GM21515 (cell line): ENCODE results near the gene XPNPEP3.
A peak's percentile ranks its signal among the peaks of the same experiment; 100 is the strongest.
"Not testable (repeated sequence)": the region's sequence is repeated elsewhere in the genome, so short reads cannot be mapped to it uniquely, and the experiment has no call there.

Experiments used
- ATAC-seq: cut with Tn5 transposase; IDR thresholded peaks from one replicate; pipeline ENCODE4 v1.9.1; 2021; ENCODE audit not compliant: unreplicated experiment

XPNPEP3 gene

DNA sequence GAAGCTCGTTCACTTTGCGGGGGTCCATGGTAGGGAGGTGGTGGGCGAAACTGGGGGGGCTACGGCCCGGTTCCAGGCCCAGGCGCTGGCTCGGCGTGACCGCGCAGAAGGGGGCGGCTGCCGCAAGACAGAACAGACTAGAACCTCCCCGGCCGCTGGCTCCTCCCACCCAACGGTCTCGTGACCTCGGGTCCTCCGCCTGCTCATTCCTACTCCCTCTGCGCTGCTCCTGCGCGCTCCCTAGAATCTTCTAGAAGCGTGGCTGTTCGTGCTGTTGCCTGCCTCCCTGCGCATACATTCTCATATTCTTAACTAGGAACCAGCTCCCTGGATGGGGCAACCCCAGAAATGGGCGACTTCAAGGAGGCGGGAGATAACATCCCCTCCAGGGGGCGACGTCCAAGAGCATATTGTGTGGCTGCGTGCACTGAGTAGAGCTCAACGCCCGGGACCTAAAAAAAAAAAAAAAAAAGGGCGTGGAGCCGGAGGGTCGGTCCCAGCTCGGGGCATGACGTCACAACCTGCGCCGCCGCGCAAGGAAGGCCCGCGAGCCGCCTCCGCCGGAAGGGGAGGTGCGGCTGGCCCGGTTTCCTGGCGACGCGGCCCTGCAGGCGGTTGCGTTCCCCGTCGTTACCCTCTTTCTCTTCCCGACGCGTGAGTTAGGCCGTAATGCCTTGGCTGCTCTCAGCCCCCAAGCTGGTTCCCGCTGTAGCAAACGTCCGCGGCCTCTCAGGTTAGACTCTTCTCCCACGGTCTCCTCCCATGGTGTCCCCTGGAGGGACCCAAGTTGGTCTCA lies at the start of gene XPNPEP3, which contains the start of gene ST13:
Gene XPNPEP3 (plus strand): TSS at position 636 of the 796 bp plus-strand sequence. CDS start 34 bp downstream, at position 670.
Gene ST13 (minus strand): TSS at position 127 of the 796 bp plus-strand sequence. CDS start 99 bp downstream, at position 28.
- peak; percentile 82 for ATAC-seq

- ATAC-seq, result no peak
Observed at GRCh38 chr22:40808018-40808841, 48.7 kb upstream of the XPNPEP3 start.

GRCh38 chr22:40813912-40814315 lies 43.0 kb upstream of the XPNPEP3 start:
- no peak for ATAC-seq

DNA sequence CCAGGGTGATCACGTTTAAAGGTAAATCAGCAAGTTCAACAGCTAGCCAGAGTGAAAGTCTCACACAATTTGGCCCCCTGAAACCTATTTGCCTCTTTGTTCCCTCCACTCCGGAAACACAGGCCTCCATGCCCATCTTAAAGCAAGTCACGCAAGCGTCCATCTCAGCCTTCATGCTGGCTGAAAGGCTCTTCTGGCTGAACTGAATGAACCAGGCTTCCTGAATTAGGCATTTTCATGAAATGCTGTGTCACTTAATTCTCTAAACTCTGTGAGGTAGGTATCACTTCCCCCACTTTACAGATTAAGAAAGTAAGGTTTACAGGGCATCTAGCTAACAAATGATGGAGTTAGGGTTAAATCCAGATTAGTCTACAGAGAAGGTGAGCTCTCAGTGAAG lies 39.2 kb upstream of the XPNPEP3 start:
- no peak for ATAC-seq

DNA sequence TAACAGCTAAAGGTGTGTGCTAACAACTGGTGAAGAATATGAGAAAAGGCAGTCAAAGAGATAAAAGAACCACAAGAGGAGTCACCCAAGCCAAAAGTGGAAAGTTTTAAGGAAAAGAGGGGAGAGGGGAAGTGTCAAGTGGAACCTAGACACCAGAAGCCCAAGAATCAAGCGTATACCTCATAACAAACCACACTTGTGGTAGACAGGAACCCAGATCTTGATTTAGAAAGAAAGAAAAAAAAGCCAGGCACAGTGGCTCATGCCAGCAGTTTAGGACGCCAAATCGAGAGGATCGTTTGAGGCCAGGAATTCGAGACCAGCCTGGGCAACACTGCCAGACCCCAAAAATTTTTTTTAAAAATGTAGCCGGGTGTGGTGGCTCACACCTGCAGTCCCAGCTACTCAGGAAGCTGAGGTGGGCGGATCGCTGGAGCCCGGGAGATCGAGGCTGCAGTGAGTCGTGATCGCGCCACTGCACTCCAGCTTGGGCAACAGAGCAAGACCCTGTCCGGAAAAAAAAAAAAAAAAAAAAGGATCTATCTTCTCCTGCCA lies 38.7 kb upstream of the XPNPEP3 start:
- peak; percentile 1 for ATAC-seq

DNA sequence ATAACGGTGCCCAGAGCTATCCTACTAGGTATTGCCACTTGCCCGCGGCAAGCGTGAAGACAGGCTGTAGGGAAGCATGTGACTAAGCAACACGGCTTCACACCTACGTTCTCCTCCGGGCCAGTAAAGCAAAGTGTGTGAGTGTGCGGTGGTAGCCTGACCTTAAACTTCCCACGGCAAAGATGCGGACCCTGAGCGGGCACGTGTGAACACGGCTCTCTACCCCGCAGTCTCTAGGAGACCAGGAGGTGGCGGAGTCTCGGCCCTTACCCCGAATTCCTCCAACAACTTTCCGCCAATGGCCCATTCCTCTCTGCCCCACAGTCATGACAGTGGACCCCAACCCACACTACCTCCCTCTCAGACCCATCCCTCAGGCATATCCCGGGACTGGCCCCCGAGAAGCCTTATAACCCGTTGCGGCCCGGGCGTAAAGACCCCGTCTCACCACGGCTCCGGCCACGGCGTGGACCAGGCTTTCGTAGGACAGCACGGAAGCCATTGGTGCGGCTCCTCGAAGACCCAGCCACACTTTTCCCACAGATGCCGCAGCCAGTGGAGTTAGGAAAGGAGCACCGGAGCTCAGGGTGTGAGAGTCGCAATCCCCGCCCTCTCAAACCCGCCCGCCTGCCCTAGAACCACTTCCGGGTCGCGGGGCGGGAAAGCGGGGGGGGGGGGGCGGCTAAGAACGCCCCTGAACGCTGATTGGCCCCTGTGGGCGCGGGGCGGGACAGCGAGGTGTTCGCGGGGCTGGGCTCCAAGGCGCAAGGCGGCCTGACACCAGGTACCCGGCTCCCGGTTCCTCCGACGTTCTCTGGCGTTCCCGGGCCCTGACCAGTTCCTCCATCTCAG lies 38.0 kb upstream of the XPNPEP3 start, which contains the start of gene SLC25A17:
Gene SLC25A17 (minus strand): TSS at position 600 of the 852 bp plus-strand sequence. CDS start 98 bp downstream, at position 502.
- peak; percentile 75 for ATAC-seq

DNA sequence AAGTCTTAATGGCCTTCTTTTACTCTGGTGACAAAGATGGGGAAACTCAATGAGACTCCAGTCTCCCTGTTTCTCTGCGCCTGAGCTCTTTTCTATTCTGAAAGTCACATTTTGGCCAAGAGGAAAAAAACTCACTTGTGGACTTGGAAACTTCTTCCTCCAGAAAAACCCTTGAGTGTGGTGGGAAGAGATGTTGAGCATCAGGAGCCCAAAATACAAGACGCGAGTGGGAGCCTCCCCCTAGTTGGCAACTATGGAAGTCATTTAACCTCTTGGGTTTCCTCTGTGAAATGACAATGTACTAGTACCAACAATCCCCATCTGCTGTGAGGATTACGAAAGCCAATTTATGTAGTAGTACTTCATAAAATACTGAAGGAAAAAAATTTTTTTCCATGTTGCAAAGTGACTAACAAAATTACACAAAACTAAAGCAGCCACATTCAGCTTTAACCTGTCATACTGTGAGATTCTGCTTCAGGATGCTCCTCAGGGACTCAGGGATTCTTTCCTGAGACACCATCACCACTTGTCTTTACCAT lies 37.3 kb upstream of the XPNPEP3 start:
- ATAC-seq, result no peak

- no peak for ATAC-seq
Observed at GRCh38 chr22:40823426-40823825, 33.5 kb upstream of the XPNPEP3 start.

DNA sequence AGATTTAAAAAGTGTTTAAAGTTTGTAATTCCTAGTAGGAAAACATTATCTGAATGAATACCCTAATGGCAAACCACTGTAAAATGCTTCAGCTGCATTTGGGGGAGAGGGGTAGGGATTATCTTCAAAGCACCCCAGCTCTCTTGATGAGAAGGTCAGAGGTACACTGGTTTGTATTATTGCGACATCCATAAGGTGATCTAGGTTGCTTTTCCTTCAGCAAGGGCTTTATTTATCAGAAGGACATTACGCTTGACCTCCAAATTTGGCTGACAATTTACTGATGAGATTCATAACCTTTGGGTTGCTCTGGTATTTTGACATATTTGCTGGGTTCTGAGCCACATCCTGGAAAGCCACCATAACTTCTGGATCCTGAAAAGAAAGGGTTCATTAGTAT lies 30.7 kb upstream of the XPNPEP3 start:
- not testable (repeated sequence) for ATAC-seq

- no peak for ATAC-seq
Observed at GRCh38 chr22:40826984-40827741, 29.8 kb upstream of the XPNPEP3 start.

GRCh38 chr22:40829131-40829530 lies 27.8 kb upstream of the XPNPEP3 start:
- no peak for ATAC-seq

- no peak for ATAC-seq
Observed at GRCh38 chr22:40834619-40835018, 22.3 kb upstream of the XPNPEP3 start.

- no peak for ATAC-seq
Observed at GRCh38 chr22:40838486-40838885, 18.5 kb upstream of the XPNPEP3 start.

- no peak for ATAC-seq
Observed at GRCh38 chr22:40844951-40845350, 12.0 kb upstream of the XPNPEP3 start.

- not testable (repeated sequence) for ATAC-seq
Observed at GRCh38 chr22:40845816-40846215, 11.1 kb upstream of the XPNPEP3 start.

- ATAC-seq, result no peak
Observed at GRCh38 chr22:40853333-40853732, 3.6 kb upstream of the XPNPEP3 start.

- no peak for ATAC-seq
Observed at GRCh38 chr22:40853961-40854360, 3.0 kb upstream of the XPNPEP3 start.

DNA sequence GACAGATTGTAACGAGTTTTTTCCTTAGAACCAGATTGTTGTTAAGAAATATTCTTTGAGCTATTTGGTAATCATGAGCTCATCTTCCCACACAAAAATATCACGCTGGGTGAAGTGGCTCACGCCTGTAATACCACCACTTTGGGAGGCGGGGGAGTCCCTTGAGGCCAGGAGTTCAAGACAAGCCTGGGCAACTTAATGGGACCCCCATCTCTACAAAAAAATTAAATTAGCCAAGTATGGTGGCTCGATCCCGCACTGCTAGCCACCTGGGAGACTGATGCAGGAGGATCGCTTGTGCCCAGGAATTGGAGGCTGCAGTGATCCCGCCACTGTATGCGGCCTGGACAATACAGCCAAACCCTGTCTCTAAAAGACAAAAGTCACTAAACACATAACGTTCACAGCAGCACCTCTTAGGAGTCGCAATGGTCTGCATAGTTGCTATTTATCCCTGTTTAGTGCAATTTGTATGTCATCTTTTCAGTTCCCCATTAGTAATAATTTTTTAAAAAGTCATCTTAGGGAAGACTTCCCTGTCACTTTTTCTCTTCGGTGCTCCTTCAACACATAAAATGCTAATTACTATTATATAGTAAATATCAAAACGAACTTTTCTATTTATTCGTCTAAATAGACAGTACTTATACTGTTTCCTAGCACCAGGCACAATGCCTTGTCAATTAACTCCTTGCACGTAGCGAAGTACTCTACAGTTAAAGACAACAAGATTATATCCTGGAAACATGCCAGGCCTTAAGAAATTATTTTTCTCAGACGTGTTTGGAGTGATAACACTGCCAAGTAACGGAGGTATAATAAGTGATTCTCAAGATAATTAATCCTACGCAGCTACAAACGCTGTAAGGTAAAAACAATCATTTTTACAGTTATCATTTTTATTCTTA lies 1.6 kb upstream of the XPNPEP3 start:
- ATAC-seq, result no peak
